ENCODE measurements around the gene FGF13. TPM values are rescaled to one million over a fixed set of nuclear protein-coding genes. Genes with fewer than 3 reads are reported as not detected.

Gene FGF13
- total RNA-seq (2014; rRNA removed; shearing (Covaris generic); ENCODE audit: low replicate concordance), result 0.05 and 0.56 TPM in 2 replicates

DNA sequence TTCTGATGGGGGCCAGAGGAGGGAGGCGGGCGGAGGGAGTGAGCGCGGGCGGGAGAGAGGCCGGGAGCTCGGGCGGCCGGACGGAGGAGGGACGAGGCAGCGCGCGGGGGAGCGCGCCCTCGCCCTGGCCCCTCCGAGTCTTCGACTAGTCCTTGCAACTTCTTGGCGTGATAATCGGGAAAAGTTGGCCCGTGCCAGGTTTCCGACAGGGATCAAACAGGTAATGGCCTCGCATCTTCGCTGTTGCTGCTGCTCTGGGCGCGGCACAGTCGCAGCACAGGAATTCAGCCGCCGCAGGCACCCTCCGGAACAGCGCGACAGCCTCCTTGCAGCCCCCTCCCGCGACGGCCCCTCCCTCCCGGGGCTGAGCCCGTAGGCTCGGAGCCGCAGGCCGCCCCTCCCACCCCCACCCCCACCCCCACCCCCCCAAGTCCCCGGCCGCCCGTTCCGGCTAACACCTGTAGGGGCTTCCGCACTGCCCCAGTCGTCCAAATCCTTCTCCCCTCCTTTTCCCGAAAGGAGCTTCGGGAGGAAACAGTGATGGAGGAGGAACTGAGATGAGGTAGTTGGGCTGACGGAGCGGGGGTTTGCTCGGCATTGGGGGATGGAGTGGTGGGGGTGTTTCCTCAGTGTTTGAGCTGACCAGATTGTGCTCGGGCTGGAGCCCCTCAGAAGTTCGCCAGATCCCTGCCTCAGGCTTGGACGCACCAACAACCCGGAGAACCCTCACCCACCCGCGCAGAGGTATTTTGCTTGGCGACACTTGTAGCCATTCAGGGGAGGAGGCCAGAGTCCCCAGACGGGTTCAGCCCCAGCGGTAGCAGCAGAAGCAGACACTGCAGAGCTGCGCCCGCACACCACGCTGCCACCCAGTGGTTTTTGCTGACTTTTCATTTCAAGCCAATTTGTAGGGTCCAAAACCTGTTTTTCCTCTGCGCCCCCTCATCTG, at the start of gene FGF13:
Gene FGF13 (minus strand): TSS at position 319 of the 949 bp plus-strand sequence. CDS start 714 bp downstream, outside the sequence.
- Histone ChIP-seq H3K27me3 (peaks cover 5% of the 10 kb centered on the region; the same call in 1 of the 2 replicates), H3K9me3 (no peaks in the 10 kb centered on the region), H3K36me3 (no peaks in the 10 kb centered on the region), H3K4me3 (no peak within 1 kb of the TSS)
- peak; percentile 13 for DNase-seq

DNA sequence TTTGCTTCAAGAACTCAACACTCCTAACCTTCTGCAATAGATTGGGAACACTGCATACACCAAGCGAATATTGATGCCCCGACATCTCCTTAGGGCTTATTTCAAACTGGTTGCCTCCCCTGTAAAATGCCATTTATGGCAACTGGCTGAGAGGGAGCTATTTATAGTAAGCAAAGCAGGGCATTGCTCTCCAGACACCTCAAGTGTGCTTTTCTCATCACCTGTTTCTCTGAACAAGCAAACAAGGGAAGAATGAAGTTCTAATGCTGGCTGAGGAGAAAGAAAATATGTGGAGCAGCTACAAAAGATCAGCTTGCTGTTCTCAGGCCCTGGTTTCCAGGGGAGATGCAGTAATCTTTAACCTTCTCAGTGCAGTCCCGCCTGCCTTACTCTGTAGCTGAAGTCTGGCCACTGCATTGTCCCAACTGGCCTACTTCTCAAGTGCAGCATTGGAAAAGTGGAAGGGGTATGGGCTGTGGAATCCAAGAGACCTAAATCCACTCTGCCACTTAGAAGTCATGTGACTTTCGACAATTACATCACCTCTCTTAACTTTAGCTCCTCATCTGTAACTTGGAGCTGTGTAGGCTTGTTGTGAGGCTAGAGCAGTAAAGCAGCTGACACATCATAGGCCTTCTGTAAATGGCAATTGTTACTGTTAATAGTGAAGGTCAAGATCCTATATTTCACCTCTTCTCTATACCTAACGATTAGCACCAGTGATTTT, 47.9 kb upstream of the FGF13 start:
- H3K36me3 ChIP-seq, result no peaks in the 10 kb centered on the region
- H3K9me3 ChIP-seq, result no peaks in the 10 kb centered on the region
- H3K4me3 ChIP-seq, result no peak overlapping the region
- H3K27me3 ChIP-seq, result no peaks in the 10 kb centered on the region
- DNase-seq, result no peak

DNA sequence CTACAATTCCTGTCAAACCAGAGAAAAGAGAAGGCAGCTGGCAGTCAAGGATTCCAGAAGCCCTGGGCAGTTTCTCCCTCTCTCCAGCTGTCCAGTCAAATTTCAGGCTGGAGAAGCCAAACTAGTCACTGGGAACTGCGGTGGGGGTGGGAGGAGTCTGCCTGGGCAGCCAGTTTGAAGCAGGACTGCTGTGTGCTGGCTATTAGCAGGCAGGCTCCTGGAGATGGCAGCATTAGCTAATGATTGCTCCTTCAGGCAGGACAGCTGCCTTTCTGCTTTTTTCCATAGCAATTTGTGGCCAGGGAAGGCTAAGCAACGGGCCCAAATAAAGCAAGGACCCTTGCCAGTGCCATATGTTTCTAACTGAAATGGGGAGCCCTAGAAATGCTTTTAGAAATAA, 44.7 kb upstream of the FGF13 start:
- Histone ChIP-seq H3K36me3 (no peaks in the 10 kb centered on the region), H3K4me3 (no peak overlapping the region), H3K9me3 (no peaks in the 10 kb centered on the region), H3K27me3 (no peaks in the 10 kb centered on the region)
- DNase-seq, result peak; percentile 56

DNA sequence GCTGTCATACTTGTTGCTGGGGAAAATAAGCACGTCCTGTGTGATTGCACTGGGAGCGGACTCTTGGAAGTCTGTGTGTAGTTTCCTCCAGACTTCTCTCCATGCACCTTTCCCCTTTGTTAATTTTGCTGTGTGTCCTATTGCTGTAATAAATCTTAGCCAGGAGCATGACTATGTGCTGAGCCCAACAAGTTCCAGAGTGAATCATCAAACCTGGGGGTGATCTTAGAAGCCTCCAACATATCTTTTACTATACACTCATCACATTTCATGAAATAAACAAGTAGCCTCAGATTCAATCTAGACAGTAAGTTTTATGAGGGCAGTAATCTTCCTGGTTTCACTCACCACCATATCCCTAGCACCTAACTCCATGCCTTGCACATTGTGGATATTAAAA, 43.3 kb upstream of the FGF13 start:
- no peak for DNase-seq
- Histone ChIP-seq H3K4me3 (no peak overlapping the region), H3K27me3 (no peaks in the 10 kb centered on the region), H3K9me3 (no peaks in the 10 kb centered on the region), H3K36me3 (no peaks in the 10 kb centered on the region)

DNA sequence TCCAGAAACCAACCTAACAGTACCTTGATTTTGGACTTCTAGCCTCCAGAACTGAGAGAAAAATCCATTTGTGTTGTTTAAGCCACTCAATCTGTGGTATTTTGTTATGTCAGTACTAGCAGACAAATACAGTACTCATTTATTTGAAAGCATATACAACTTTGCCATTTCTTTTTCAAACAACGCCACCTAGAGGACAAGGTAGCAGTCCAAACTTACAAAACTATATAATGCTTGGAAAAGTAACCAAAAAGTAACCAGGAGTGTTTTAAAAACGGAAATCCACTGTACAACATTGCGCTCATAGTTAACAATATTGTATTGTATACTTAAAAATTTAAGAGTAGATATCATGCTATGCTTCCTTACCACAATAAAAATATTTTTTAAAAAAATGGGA, 37.0 kb upstream of the FGF13 start:
- Histone ChIP-seq H3K27me3 (no peaks in the 10 kb centered on the region), H3K36me3 (no peaks in the 10 kb centered on the region), H3K9me3 (no peaks in the 10 kb centered on the region), H3K4me3 (no peak overlapping the region)
- no peak for DNase-seq

DNA sequence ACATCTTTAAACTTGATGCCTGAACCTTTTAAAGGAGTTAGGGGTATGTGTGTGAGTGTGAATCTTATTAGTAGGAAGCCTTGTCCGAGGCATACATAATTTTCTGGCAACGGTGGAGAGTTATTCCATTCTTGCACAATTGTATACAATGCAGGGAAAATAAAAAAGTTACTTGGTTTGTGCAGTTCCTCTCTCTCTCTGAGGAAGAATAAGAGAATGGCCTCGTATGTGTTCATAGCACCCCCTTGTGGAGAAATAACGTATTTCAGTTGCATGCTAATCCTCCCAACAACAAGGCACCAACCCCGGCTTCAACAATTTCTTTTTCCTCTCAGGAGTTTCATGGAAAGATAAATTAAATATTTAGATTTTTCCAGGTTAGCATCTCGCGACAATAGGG, 33.7 kb upstream of the FGF13 start:
- Histone ChIP-seq H3K9me3 (no peaks in the 10 kb centered on the region), H3K36me3 (no peaks in the 10 kb centered on the region), H3K27me3 (no peaks in the 10 kb centered on the region), H3K4me3 (no peak overlapping the region)
- DNase-seq, result no peak

DNA sequence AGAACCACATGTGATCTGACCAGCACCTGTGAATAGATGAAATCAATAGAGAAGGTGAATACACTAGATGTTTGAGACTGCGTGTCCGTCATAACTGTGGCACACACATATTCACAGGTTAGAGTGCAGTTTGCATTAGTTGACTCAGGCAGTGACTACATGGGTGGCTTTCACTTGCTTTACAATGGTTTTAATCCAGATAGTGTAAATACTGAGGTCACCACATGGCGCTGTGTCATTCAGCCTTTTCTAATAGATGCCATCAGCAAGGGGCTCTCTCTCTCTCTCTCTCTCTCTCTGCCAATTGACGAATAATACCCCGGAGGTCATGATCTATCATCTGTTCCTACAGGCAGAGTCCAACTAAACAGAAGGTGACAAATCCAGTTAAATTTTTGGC, 30.7 kb upstream of the FGF13 start:
- H3K9me3 ChIP-seq, result no peaks in the 10 kb centered on the region
- no peak overlapping the region for H3K4me3 ChIP-seq
- no peaks in the 10 kb centered on the region for H3K27me3 ChIP-seq
- no peak for DNase-seq
- H3K36me3 ChIP-seq, result no peaks in the 10 kb centered on the region

DNA sequence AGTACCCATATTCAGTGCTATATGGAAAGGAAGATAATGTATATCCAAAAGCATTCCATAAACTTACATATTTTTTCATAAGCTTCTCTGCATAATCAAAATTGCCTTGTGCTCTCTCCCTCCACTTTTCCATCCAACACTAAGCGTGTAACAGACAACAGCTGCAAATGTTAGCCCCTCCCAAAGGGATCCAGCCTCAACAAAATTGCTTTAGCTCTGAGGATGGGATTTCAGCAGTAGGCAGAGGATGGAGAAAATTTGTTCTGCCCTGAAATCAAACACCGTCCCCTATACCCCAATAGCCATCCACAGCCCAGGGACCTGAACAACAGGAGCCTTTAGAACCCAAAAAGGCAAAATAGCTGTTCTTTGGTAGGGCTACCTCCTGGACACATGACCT, 28.8 kb upstream of the FGF13 start:
- Histone ChIP-seq H3K4me3 (no peak overlapping the region), H3K9me3 (no peaks in the 10 kb centered on the region)

DNA sequence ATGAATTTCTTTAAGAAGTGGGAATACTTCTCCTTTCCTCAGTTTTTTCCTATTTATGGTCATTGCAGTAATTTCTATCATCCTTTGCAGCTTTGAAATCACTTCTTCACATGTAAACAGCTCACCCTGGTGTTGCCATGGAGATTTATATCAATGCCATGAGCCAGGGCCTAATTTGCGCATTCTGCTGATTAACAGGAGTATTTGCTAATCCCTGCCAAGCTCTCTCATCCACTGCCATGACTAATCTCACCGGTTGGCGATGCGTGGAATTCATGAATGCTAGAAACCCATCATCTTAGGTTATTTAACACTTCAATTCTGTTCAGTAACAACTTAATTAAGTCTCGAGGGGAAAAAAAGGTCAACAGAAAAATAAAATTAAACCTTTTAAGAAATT, 11.8 kb upstream of the FGF13 start:
- H3K9me3 ChIP-seq, result no peaks in the 10 kb centered on the region
- DNase-seq, result no peak
- no peaks in the 10 kb centered on the region for H3K27me3 ChIP-seq
- H3K4me3 ChIP-seq, result no peak overlapping the region
- H3K36me3 ChIP-seq, result no peaks in the 10 kb centered on the region

More for the DNA sequence above, 28.8 kb upstream of the FGF13 start:
- H3K36me3 ChIP-seq, result no peaks in the 10 kb centered on the region
- no peak for DNase-seq
- H3K27me3 ChIP-seq, result no peaks in the 10 kb centered on the region

DNA sequence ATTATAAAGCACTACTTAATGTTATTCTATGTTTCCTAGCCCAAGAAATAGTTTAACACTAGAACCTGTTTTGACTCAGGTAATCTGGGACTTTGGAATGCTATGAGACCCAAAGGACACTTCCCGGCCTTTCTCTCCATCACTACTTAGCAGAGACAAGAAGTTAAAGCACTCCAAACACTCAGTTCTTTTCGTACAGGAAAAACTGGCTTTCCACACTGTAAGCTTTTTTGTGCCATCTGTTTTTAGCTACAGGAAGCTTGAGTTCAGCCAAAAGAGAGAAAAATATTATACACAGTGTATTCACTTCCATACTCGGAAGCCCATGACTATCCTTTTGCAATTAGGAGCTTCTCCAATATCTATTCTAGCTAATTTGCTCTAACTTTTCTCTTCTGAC, 7.9 kb upstream of the FGF13 start:
- H3K36me3 ChIP-seq, result no peaks in the 10 kb centered on the region
- H3K4me3 ChIP-seq, result no peak overlapping the region
- H3K9me3 ChIP-seq, result no peaks in the 10 kb centered on the region
- DNase-seq, result no peak
- H3K27me3 ChIP-seq, result no peaks in the 10 kb centered on the region

DNA sequence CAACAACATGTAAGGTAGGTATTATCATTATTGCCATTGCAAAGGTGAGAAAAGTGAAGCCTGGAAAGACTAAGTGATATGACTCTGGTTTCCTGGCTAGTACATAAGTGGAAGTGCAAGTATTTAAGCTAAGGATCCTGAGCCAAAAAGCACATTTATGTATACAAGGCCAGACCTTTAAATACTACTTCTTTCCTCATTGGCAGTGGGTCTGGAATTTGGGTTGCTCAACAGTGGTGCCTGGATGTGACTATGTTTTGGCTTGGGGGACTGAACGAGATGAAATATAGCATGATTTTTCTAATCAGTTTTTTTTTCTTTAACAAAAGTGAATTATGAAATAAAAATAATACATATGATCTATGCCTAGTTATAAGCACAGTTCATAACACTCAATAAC, 7.4 kb upstream of the FGF13 start:
- H3K36me3 ChIP-seq, result no peaks in the 10 kb centered on the region
- H3K4me3 ChIP-seq, result no peak overlapping the region
- DNase-seq, result no peak

DNA sequence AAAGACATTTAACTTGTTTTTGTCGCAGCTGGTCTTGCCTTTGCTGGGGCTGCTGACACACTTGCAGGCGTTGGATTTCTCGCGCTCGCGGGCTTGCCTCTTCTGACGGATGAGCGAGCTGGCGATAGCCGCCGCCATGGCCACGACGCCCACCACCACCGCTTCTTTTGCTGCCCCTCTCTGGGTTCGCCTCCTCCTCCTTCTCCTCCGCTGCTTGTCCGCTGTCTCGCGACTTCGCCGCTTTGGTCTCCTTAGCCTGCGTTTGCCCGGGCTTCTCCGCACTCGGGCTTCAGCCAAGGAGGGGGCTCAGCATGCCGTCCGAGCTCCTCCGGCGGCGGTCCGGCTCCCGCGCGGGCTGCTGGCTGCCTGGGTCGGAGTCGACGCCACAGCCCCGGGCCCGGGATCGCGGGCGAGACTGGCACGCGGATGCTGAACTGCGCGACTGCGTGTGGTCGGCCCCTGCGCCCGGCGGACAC, 613 bp downstream of the FGF13 start:
- no peaks in the 10 kb centered on the region for H3K36me3 ChIP-seq
- H3K27me3 ChIP-seq, result peaks cover 5% of the 10 kb centered on the region; the same call in 1 of the 2 replicates
- DNase-seq, result peak; percentile 2
- H3K4me3 ChIP-seq, result no peak overlapping the region
- no peaks in the 10 kb centered on the region for H3K9me3 ChIP-seq

More for the DNA sequence above, 7.4 kb upstream of the FGF13 start:
- no peaks in the 10 kb centered on the region for H3K27me3 ChIP-seq
- H3K9me3 ChIP-seq, result no peaks in the 10 kb centered on the region

DNA sequence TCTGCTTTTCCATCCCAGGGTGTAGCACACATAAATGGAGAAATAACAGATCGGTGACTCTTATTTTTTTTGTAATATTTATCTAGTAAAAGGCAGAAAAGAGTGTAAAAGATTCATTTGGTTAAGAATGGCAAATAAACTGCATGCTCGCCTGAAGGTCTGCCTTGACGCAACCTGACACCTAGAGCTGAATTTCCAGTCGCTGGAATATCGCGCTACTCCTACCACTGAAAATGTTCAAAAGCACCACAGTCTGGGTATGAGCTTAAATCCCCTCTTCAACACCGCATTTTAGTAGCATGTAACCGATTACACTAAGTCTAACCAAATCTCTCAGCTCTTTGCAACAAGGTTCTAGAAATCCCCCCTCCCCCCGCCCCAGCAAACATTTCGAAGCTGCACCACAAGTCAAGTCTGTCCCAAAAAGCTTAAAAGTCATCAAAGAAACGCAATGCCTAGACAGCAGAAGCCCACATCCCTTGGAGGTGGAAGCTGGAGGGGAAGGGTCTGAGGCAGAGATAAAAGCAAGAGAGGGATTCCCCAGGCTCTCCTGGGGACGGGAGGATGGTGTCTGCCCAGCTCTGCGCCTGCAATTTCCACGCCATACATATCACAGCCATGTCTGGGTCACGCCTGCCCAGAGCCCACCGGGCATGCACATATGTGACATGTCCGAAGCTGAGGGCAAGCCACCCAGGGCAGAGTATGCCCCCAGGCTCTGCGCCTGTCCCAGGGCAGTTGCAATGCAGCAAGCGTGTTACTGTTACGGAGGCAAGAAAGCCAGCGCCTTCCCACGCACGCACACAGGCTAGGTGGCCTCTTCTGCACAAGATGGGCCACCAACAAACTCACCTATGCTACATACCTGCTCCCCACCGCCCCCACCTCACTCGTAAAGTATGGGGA, 1.4 kb downstream of the FGF13 start:
- Histone ChIP-seq H3K9me3 (no peaks in the 10 kb centered on the region), H3K27me3 (peaks cover 5% of the 10 kb centered on the region; the same call in 1 of the 2 replicates), H3K4me3 (no peak overlapping the region), H3K36me3 (no peaks in the 10 kb centered on the region)
- no peak for DNase-seq

DNA sequence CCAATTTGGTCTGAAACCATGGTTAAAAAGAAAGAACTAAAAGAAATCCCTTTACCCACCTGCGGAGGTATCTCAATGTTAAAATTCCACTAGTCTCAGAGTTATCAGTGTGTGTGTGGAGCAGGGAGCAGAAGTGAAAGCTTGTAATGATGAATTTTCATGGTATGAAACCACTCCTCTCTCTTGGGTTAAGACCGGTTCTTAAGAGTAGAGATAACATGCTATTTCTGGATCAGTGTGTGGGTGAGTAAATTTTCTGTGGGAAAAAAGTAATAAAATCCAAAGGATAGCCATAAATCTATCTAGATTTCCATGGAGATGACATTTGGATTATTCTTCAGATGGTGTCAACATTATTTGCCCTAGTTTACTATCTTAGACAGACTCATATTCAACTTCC, 3.2 kb downstream of the FGF13 start:
- Histone ChIP-seq H3K36me3 (no peaks in the 10 kb centered on the region), H3K27me3 (peaks cover 5% of the 10 kb centered on the region; the same call in 1 of the 2 replicates), H3K4me3 (no peak overlapping the region), H3K9me3 (no peaks in the 10 kb centered on the region)
- no peak for DNase-seq

DNA sequence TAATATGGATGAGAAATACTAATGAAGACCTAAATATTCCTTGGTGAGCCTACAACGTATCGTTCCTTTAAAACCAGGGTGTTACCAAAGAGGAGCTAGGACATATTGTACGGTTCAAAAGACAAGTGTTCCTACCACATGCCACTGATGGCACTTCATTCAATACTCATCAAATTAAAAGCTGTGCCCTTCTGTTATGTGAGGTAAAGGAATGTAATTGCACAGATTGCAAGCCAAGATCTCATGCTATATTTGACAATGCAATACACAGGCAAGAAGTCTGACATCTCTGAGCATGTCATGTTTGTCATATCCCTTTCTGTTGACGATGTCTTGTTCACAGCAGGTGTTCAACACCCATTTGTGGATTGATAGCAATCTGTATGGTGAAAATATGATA, 6.9 kb downstream of the FGF13 start:
- Histone ChIP-seq H3K9me3 (no peaks in the 10 kb centered on the region), H3K4me3 (no peak overlapping the region), H3K27me3 (no peaks in the 10 kb centered on the region), H3K36me3 (no peaks in the 10 kb centered on the region)
- DNase-seq, result no peak

DNA sequence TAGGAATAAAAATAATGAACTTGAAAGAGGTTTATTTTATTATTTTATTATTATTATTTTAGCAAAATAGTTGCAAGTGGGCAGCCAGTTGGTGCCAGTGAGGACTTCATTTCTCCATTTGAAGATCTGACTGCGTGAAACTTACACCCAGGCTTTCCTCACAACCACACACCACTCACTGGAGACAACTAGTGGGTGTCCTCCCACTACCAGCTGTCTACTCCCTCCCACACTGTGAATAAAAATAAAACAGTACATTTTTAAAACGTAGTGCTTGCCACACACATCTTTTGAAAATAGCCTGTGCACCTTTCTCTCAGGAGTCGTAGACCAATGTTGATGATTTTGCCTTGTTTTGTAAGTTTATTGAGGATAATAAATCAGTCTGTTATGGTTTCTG, 7.4 kb downstream of the FGF13 start:
- Histone ChIP-seq H3K4me3 (no peak overlapping the region), H3K27me3 (no peaks in the 10 kb centered on the region), H3K9me3 (no peaks in the 10 kb centered on the region), H3K36me3 (no peaks in the 10 kb centered on the region)
- DNase-seq, result no peak

Data from MG63 (cell line).